ENCODE measurements around the gene TP73.

Gene TP73

DNA sequence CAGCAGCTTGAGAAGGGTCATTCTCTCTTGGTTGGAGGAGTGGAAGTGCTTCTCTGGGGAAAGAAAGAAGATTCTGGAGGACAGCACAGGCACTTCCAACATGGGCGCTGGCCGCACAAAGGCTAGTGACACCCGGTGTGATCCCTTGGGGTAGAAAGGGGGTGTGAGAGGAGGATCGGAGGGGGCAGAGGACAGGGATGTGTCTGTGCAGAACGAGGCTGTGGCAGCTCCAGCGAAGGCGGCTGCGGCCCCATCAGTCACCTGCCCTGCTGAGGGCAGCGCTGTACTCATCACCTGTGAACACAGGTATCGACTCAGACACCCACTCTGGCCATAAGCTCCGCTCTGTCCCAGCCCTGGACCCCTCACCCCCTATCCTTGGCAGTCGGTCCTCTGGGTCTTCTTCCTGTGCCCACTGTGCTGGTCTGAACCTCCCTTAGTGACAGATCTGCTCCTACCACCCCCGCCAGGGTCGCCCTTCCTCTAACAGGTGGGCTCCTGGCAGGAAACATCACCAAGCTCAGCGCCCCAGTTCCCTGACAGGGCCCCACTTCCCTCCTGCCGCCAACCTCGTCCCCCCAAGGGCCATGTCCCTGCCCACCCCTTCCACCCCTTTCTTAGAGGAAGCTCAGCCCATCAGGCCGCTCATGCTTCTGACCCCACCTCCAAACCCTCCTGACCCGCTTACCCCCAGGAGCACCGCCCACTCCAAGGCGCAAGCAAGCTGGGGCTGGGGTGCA, 20.1 kb downstream of the TP73 start:
- Histone ChIP-seq H3K4me1 (ENCODE audit: control insufficient read depth in 2 of 2, insufficient read depth in 2 of 2, low read length in 2 of 2) (peaks cover 7 to 12% of the 10 kb centered on the region in 2 donors), H3K27me3 (ENCODE audit: control insufficient read depth in 2 of 2, insufficient read depth in 2 of 2, low read length in 2 of 2) (peaks cover 8 to 9% of the 10 kb centered on the region in 2 donors), H3K9ac (ENCODE audit: low read depth in 1 of 2, low read length in 2 of 2) (no peak overlapping the region), H3K27ac (ENCODE audit: low read depth in 2 of 2, low read length in 2 of 2) (no peak overlapping the region), H3K4me3 (ENCODE audit: low read length in 2 of 2) (no peak overlapping the region), H3K9me3 (ENCODE audit: control insufficient read depth in 2 of 2, low read length in 2 of 2) (no peaks in the 10 kb centered on the region), H3K36me3 (ENCODE audit: control insufficient read depth in 2 of 2, insufficient read depth in 2 of 2, low read length in 2 of 2) (no peaks in the 10 kb centered on the region)

DNA sequence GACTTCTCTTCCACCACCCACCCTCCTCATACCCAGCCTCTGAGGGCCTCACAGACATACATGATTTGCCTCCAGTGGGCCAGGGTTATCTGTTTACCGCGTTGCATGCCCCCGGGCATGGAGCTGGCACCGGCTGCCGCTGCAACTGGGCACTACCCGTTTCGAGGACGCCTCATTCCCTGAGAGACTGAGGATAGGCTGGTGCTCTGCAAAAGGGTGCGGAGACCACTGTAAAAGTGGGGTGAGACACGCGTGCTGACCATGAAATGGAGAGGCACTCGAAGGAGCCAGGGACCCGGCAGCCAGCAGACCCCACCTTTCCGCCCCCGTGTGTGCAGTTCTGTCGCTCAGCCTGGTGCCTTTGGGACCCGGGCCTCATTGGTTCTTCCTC, 20.6 kb downstream of the TP73 start:
- H3K9me3 ChIP-seq (ENCODE audit: control insufficient read depth in 2 of 2, low read length in 2 of 2): no peaks in the 10 kb centered on the region
- no peak overlapping the region for H3K9ac ChIP-seq (ENCODE audit: low read depth in 1 of 2, low read length in 2 of 2)
- peak overlapping the region in 1 of 2 donors; percentile 28 for H3K27ac ChIP-seq (ENCODE audit: low read depth in 2 of 2, low read length in 2 of 2)
- H3K27me3 ChIP-seq (ENCODE audit: control insufficient read depth in 2 of 2, insufficient read depth in 2 of 2, low read length in 2 of 2): peaks cover 8 to 9% of the 10 kb centered on the region in 2 donors
- peaks cover 7 to 11% of the 10 kb centered on the region in 2 donors for H3K4me1 ChIP-seq (ENCODE audit: control insufficient read depth in 2 of 2, insufficient read depth in 2 of 2, low read length in 2 of 2)
- no peaks in the 10 kb centered on the region for H3K36me3 ChIP-seq (ENCODE audit: control insufficient read depth in 2 of 2, insufficient read depth in 2 of 2, low read length in 2 of 2)
- H3K4me3 ChIP-seq (ENCODE audit: low read length in 2 of 2): peak overlapping the region in 1 of 2 donors; percentile 35

DNA sequence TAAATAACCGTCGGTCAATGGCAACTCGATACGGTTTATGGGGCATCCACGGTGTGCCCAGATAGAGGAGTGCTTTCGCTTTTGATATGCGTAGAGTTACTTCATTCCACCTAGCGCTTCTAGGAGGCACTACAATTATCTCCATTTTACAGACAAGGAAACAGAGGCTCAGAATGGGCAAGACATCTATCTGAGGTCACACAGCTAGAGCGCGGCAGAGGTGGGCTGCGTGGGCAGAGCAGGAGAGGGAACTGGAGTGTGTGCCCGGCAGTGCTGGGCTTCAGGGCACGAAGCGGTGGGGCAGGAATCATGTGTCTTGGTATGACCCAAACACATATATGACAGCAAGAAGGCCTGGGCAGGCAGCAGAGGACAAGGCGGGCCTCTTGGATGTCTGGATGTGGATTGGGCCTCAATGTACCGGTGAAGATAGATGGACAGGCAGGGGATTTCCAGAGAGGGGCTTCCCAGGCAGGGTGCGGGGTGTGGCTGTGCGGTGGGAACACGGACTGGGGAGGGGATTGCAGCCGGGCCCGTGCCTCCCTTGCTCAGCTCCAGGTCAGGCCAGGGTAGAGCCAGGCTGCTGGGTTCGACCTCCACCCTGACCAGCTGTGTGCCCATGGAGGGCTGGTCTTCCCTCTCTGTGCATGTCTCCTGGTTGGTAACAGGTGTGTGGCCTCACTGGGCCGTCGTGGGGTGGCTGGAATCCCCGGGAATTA, 21.2 kb downstream of the TP73 start:
- H3K27ac ChIP-seq (ENCODE audit: low read depth in 2 of 2, low read length in 2 of 2): no peak overlapping the region
- peaks cover 5 to 7% of the 10 kb centered on the region in 2 donors for H3K4me1 ChIP-seq (ENCODE audit: control insufficient read depth in 2 of 2, insufficient read depth in 2 of 2, low read length in 2 of 2)
- H3K9me3 ChIP-seq (ENCODE audit: control insufficient read depth in 2 of 2, low read length in 2 of 2): no peaks in the 10 kb centered on the region
- no peaks in the 10 kb centered on the region for H3K36me3 ChIP-seq (ENCODE audit: control insufficient read depth in 2 of 2, insufficient read depth in 2 of 2, low read length in 2 of 2)
- no peak overlapping the region for H3K9ac ChIP-seq (ENCODE audit: low read depth in 1 of 2, low read length in 2 of 2)
- H3K4me3 ChIP-seq (ENCODE audit: low read length in 2 of 2): peak overlapping the region in 1 of 2 donors; percentile 35
- H3K27me3 ChIP-seq (ENCODE audit: control insufficient read depth in 2 of 2, insufficient read depth in 2 of 2, low read length in 2 of 2): peaks cover 8 to 10% of the 10 kb centered on the region in 2 donors

DNA sequence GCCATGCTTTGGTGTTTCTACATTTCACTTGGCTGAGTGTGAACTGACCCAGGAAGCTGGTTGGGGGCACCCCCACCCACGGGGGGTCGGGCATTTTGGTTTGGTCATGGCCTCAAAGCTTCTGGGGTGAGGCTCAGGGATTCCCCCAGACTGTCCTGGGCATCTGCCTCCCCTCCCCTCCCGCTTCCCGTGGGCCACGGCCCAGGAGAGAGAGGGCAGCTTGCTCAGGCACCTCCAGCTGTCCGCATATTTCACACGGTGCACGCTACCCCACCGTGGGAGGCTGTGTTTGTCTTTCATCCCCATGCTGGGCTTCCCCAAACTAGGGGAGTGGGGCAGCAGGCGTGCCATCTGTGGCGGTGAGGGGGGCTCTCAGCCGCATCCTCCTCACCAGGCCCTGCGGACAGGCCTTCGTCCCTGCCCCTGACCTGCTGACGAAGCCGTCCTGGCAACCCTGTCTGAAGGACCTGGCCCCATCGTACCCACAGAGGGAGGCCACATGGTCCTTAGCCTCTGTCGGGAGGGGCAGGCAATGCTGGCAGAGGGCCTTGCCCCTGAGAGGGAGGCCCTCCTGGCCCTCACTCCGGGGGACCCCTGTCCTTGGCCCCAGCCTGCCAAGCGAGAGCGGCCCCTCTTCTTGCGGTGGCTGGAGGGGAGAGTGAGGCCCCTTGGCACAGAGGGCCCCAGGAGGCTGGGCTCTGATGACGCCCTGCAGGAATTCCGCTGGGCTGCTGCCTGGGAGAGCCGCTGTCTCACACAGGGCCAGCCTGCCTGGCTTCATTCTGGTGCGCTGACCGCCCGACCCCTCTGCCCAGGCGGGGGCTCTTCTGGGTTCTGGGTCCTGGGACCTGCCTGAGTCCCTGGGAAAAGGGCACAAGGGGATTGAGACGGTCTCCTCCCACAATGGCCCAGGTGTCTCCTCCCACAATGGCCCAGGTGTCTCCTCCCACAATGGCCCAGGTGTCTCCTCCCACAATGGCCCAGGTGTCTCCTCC, 22.1 kb downstream of the TP73 start:
- Histone ChIP-seq H3K9ac (ENCODE audit: low read depth in 1 of 2, low read length in 2 of 2) (peak overlapping the region in 1 of 2 donors; percentile 12), H3K4me1 (ENCODE audit: control insufficient read depth in 2 of 2, insufficient read depth in 2 of 2, low read length in 2 of 2) (peaks cover 0 to under 1% of the 10 kb centered on the region in 2 donors), H3K27ac (ENCODE audit: low read depth in 2 of 2, low read length in 2 of 2) (no peak overlapping the region), H3K27me3 (ENCODE audit: control insufficient read depth in 2 of 2, insufficient read depth in 2 of 2, low read length in 2 of 2) (peaks cover 8 to 13% of the 10 kb centered on the region in 2 donors), H3K9me3 (ENCODE audit: control insufficient read depth in 2 of 2, low read length in 2 of 2) (no peaks in the 10 kb centered on the region), H3K36me3 (ENCODE audit: control insufficient read depth in 2 of 2, insufficient read depth in 2 of 2, low read length in 2 of 2) (no peaks in the 10 kb centered on the region), H3K4me3 (ENCODE audit: low read length in 2 of 2) (peak overlapping the region in 1 of 2 donors; percentile 37)

DNA sequence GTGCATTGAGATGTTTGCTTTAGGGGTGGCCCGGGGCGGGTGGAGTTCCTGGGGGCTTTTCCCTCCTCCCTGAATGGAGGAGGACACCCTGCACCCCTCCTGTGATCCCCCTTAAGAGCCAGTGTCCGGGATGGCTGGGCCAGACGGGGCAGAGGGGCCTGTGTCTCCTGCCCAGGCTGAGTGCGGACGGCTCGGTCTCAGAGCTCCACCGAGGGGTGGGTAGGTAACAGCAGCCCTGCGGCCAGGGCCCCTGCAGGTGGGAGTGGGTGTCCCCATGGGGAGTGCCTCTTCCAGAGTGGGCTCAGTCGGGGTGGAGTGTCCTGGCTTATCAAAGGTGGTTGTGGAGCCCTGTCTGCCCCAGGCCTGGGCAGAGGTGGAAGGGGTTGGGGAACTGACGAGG, 23.1 kb downstream of the TP73 start:
- H3K27ac ChIP-seq (ENCODE audit: low read depth in 2 of 2, low read length in 2 of 2): no peak overlapping the region
- H3K36me3 ChIP-seq (ENCODE audit: control insufficient read depth in 2 of 2, insufficient read depth in 2 of 2, low read length in 2 of 2): no peaks in the 10 kb centered on the region
- no peaks in the 10 kb centered on the region for H3K9me3 ChIP-seq (ENCODE audit: control insufficient read depth in 2 of 2, low read length in 2 of 2)
- no peaks in the 10 kb centered on the region for H3K4me1 ChIP-seq (ENCODE audit: control insufficient read depth in 2 of 2, insufficient read depth in 2 of 2, low read length in 2 of 2)
- no peak overlapping the region for H3K9ac ChIP-seq (ENCODE audit: low read depth in 1 of 2, low read length in 2 of 2)
- H3K27me3 ChIP-seq (ENCODE audit: control insufficient read depth in 2 of 2, insufficient read depth in 2 of 2, low read length in 2 of 2): peaks cover 8% of the 10 kb centered on the region in 2 donors
- H3K4me3 ChIP-seq (ENCODE audit: low read length in 2 of 2): no peak overlapping the region

DNA sequence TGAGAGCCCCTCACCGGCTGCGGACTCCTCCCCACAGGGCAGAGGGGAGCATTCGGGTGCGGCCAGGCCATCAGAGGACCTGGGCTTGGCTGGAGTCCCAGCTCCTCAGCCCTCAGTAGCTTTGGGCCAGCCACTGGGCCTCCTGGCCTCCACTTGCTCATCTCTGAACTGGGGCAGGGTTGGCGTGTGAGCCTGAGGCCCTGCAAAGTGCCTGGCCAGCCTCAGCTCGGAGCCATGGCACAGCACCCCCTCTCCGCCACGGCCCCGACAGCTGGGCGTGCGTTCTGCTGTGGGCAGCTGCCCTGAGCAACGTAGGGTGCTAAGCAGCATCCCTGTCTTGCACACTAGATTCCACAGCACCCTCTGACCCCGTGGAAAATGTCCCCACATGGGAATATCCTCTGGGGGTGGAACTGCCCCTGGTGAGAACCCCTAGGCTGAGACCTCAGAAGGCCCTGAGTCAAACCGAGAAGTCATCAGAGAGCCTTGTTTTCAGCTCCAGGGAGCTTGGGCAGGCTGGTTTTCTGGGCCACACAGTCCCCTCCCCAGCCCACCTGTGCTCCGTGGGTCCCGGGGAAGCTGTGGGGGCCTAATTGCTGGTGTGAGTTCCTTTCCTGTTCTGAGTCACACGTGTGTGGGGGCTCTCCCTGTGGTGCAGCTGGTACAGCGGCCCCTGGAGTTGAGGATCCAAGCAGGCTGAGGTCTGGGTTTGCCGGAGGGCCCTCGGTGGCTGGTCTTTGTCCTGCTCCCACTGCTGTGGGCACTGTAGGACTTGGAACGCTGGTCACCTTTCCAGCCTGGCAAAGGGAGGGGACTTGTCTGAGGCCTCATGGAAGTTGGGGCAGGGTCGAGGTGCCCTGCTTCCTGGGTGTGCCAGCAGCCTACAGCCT, 24.5 kb downstream of the TP73 start:
- no peaks in the 10 kb centered on the region for H3K36me3 ChIP-seq (ENCODE audit: control insufficient read depth in 2 of 2, insufficient read depth in 2 of 2, low read length in 2 of 2)
- peaks cover 4 to 8% of the 10 kb centered on the region in 2 donors for H3K27me3 ChIP-seq (ENCODE audit: control insufficient read depth in 2 of 2, insufficient read depth in 2 of 2, low read length in 2 of 2)
- no peak overlapping the region for H3K9ac ChIP-seq (ENCODE audit: low read depth in 1 of 2, low read length in 2 of 2)
- H3K4me1 ChIP-seq (ENCODE audit: control insufficient read depth in 2 of 2, insufficient read depth in 2 of 2, low read length in 2 of 2): no peaks in the 10 kb centered on the region
- no peak overlapping the region for H3K4me3 ChIP-seq (ENCODE audit: low read length in 2 of 2)
- peak overlapping the region in 1 of 2 donors; percentile 23 for H3K27ac ChIP-seq (ENCODE audit: low read depth in 2 of 2, low read length in 2 of 2)
- H3K9me3 ChIP-seq (ENCODE audit: control insufficient read depth in 2 of 2, low read length in 2 of 2): no peaks in the 10 kb centered on the region

DNA sequence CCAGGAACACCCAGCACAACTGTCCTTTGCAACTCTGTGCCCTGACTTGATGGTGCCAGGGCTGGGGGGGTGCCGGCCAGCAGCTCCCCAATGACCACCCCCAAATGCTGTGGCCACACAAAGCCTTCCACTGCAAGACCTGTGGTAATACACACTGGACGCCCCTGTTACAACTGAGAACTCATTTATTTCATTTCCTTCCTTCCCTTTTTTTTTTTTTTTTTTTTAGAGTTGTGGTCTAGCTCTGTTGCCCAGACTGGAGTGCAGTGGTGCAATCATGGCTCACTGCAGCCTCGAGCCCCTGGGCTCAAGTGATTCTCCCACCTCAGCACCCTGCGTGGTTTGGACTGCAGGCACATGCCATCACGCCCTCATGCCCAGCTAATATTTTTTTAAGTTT, 25.2 kb downstream of the TP73 start:
- Histone ChIP-seq H3K4me1 (ENCODE audit: control insufficient read depth in 2 of 2, insufficient read depth in 2 of 2, low read length in 2 of 2) (no peaks in the 10 kb centered on the region), H3K27ac (ENCODE audit: low read depth in 2 of 2, low read length in 2 of 2) (peak overlapping the region in 1 of 2 donors; percentile 23), H3K36me3 (ENCODE audit: control insufficient read depth in 2 of 2, insufficient read depth in 2 of 2, low read length in 2 of 2) (no peaks in the 10 kb centered on the region), H3K4me3 (ENCODE audit: low read length in 2 of 2) (no peak overlapping the region), H3K27me3 (ENCODE audit: control insufficient read depth in 2 of 2, insufficient read depth in 2 of 2, low read length in 2 of 2) (peaks cover 0 to 8% of the 10 kb centered on the region in 2 donors), H3K9me3 (ENCODE audit: control insufficient read depth in 2 of 2, low read length in 2 of 2) (no peaks in the 10 kb centered on the region), H3K9ac (ENCODE audit: low read depth in 1 of 2, low read length in 2 of 2) (no peak overlapping the region)

DNA sequence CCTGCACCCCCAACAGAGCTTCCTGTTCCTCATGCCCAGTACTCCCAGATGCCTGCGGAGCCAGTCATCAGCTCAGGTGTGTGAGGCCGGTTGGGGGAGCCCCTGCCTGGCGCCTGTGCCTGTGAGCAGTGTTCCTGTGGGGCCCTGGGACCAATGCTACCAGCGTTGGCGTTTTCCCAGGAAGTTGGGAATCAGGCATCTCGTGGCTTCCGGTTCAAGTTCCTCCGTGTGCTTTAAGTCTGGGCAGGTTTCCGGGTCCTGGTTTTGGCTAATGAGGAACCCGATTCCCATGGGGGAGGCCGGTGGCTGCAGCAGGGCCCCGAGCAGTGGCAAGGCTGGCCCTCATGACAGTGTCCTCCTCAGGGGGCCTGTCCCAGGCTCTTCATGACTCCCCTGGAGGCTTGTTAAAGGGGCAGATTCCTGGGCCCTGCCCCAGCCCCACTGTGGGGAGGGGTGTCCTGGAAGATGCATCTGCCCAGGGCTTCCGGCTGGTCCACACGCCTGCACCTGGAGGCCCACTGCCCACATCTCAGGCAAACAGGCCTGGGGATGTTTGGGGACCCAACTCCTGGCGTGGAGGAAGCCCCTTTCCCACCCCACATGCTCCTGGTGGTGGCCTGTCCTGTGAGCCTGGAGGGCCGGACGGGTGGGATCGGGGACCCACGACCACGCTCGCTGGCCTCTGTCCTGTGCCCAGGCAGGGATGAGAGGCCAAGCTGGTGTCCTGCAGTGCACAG, 26.2 kb downstream of the TP73 start:
- no peak overlapping the region for H3K9ac ChIP-seq (ENCODE audit: low read depth in 1 of 2, low read length in 2 of 2)
- H3K4me3 ChIP-seq (ENCODE audit: low read length in 2 of 2): no peak overlapping the region
- H3K9me3 ChIP-seq (ENCODE audit: control insufficient read depth in 2 of 2, low read length in 2 of 2): no peaks in the 10 kb centered on the region
- H3K4me1 ChIP-seq (ENCODE audit: control insufficient read depth in 2 of 2, insufficient read depth in 2 of 2, low read length in 2 of 2): no peaks in the 10 kb centered on the region
- no peak overlapping the region for H3K27ac ChIP-seq (ENCODE audit: low read depth in 2 of 2, low read length in 2 of 2)
- peaks cover 0 to 8% of the 10 kb centered on the region in 2 donors for H3K27me3 ChIP-seq (ENCODE audit: control insufficient read depth in 2 of 2, insufficient read depth in 2 of 2, low read length in 2 of 2)
- H3K36me3 ChIP-seq (ENCODE audit: control insufficient read depth in 2 of 2, insufficient read depth in 2 of 2, low read length in 2 of 2): no peaks in the 10 kb centered on the region

Data from mucosa of rectum (tissue), 2 donors.